Sigmoid colon (tissue), 4 donors: ENCODE data around the gene DSCAML1.

Source experiments
- CTCF ChIP-seq, 4 experiments: fragments of 450-650 bp in 3 of 4; fragments of 200-600 bp in 1 of 4; IDR thresholded peaks; one replicate each; pipeline ENCODE4 v1.5.1; 2016 to 2019; ENCODE audit warnings: antibody characterized with exemption in 4 of 4, mild to moderate bottlenecking in 3 of 4, moderate library complexity in 2 of 4
- EP300 ChIP-seq, 4 donors: sonication (generic); formaldehyde crosslinking; IDR thresholded peaks; one replicate each; pipeline ENCODE4 v1.6.1; 2017; ENCODE audit warnings: antibody characterized with exemption in 4 of 4
- POLR2A ChIP-seq, 2 donors: fragments of 450-650 bp; IDR thresholded peaks; one replicate each; pipeline ENCODE4 v1.6.1; 2016; ENCODE audit warnings: antibody characterized with exemption in 2 of 2, mild to moderate bottlenecking in 2 of 2, moderate library complexity in 2 of 2
- POLR2AphosphoS5 ChIP-seq, 4 donors: sonication (generic); formaldehyde crosslinking; IDR thresholded peaks; one replicate each; pipeline ENCODE4 v1.6.1; 2017; ENCODE audit warnings: antibody characterized with exemption in 4 of 4

- TF ChIP-seq CTCF (IDR thresholded peaks at IDR 0.05) (no peak), POLR2A (IDR thresholded peaks at IDR 0.05) (no peak), EP300 (IDR thresholded peaks at IDR 0.05) (no peak), POLR2AphosphoS5 (IDR thresholded peaks at IDR 0.05) (no peak)
These were observed 314.1 kb downstream of the DSCAML1 start for GRCh38 chr11:117482881-117483280.
